IMR-90 (cell line): ENCODE measurements around the gene SRSF7. TPM values are rescaled to one million over a fixed set of nuclear protein-coding genes. Genes with fewer than 3 reads are reported as not detected.
"Not testable (repeated sequence)": the region's sequence is repeated elsewhere in the genome, so short reads cannot be mapped to it uniquely, and the experiment has no call there.

ENCODE experiments used
- ATAC-seq: fragments of 200-7000 bp; cut with Tn5 transposase; 2 replicates; pipeline ENCODE4 v1.9.1; 2020; ENCODE audit warnings: low read depth, mild to moderate bottlenecking, moderate library complexity
- BruUV-seq: library from RNA; stranded (reverse); fragments of 400-500 nt; replicated peaks from 2 replicates; lab custom pipeline; 2021; lab: Mats Ljungman, UMichigan
- CTCF ChIA-PET: fragments of 300-600 bp; formaldehyde crosslinking; extraction: SDS; loops from one replicate; lab custom pipeline; 2021; ENCODE audit warnings: antibody characterized with exemption; lab: Yijun Ruan, JAX
- POLR2A ChIA-PET: fragments of 300-600 bp; sonication (Branson Sonifier 250); formaldehyde crosslinking; loops from one replicate; lab custom pipeline; 2022; ENCODE audit warnings: antibody characterized with exemption; ENCODE audit not compliant: unreplicated experiment; lab: Charles Lee
- DNase-seq: peaks from one replicate; pipeline ENCODE4 v3.0.0; 2013
- H2AFZ ChIP-seq: replicated peaks from 2 replicates; pipeline ENCODE3; 2013; ENCODE audit warnings: low read length, mild to moderate bottlenecking; ENCODE audit not compliant: poor library complexity
- H2AK5ac ChIP-seq: 2 replicates; pipeline ENCODE4 v1.6.1; 2013; ENCODE audit warnings: low read depth, low read length, inconsistent platforms
- H2AK9ac ChIP-seq: replicated peaks from 2 replicates; pipeline ENCODE3; 2013; ENCODE audit warnings: mild to moderate bottlenecking, low read depth, low read length, moderate library complexity; ENCODE audit not compliant: poor library complexity
- H2BK120ac ChIP-seq: 2 replicates; pipeline ENCODE4 v1.6.1; 2013; ENCODE audit warnings: low read depth, low read length, inconsistent platforms
- H2BK15ac ChIP-seq: 3 replicates; pipeline ENCODE4 v1.6.1; 2013; ENCODE audit warnings: low read depth, low read length, inconsistent platforms
- H2BK20ac ChIP-seq: 2 replicates; pipeline ENCODE4 v1.6.1; 2013; ENCODE audit warnings: low read depth, mild to moderate bottlenecking, inconsistent platforms, low read length, moderate library complexity
- H2BK5ac ChIP-seq: 2 replicates; pipeline ENCODE4 v1.6.1; 2013; ENCODE audit warnings: mild to moderate bottlenecking, low read depth, low read length, inconsistent platforms; ENCODE audit not compliant: poor library complexity, severe bottlenecking
- H3K14ac ChIP-seq: replicated peaks from 2 replicates; pipeline ENCODE4 v1.6.1; 2013; ENCODE audit warnings: low read depth, low read length, inconsistent platforms
- H3K18ac ChIP-seq: 2 replicates; pipeline ENCODE4 v1.6.1; 2013; ENCODE audit warnings: low read depth, low read length, control low read depth
- H3K23ac ChIP-seq: 2 replicates; pipeline ENCODE4 v1.6.1; 2013; ENCODE audit warnings: low read depth, low read length, inconsistent platforms
- H3K27ac ChIP-seq: 2 replicates; pipeline ENCODE4 v1.5.1; 2013; ENCODE audit warnings: mild to moderate bottlenecking, control low read depth, low read length; ENCODE audit not compliant: insufficient read depth
- H3K27me3 ChIP-seq: 2 replicates; pipeline ENCODE4 v1.6.1; 2013; ENCODE audit warnings: low read length; ENCODE audit not compliant: control insufficient read depth, insufficient read depth
- H3K36me3 ChIP-seq: 2 replicates; pipeline ENCODE4 v1.6.1; 2013; ENCODE audit warnings: low read length, mixed read lengths; ENCODE audit not compliant: control insufficient read depth, insufficient read depth
- H3K4ac ChIP-seq: 2 replicates; pipeline ENCODE4 v1.6.1; 2013; ENCODE audit warnings: low read depth, low read length, inconsistent platforms
- H3K4me1 ChIP-seq: 2 replicates; pipeline ENCODE4 v1.6.1; 2013; ENCODE audit warnings: low read length, mixed read lengths; ENCODE audit not compliant: control insufficient read depth, insufficient read depth
- H3K4me2 ChIP-seq: 2 replicates; pipeline ENCODE4 v1.6.1; 2013; ENCODE audit warnings: low read depth, mild to moderate bottlenecking, control low read depth, low read length, moderate library complexity
- H3K4me3 ChIP-seq: 2 replicates; pipeline ENCODE4 v1.5.1; 2013; ENCODE audit warnings: low read depth, mild to moderate bottlenecking, control low read depth, low read length, moderate library complexity; ENCODE audit not compliant: insufficient read depth
- H3K56ac ChIP-seq: 2 replicates; pipeline ENCODE4 v1.6.1; 2013; ENCODE audit warnings: low read length, inconsistent platforms; ENCODE audit not compliant: insufficient read depth; ENCODE audit errors: extremely low read depth
- H3K79me1 ChIP-seq, 2 experiments: 2 replicates each; pipeline ENCODE4 v1.6.1; 2013; ENCODE audit warnings: low read length in 2 of 2, inconsistent platforms in 1 of 2, low read depth in 1 of 2
- H3K9ac ChIP-seq: 2 replicates; pipeline ENCODE4 v1.6.1; 2013; ENCODE audit warnings: low read depth, low read length, control low read depth
- H3K9me1 ChIP-seq: 2 replicates; pipeline ENCODE4 v1.6.1; 2013; ENCODE audit warnings: low read length, inconsistent platforms; ENCODE audit not compliant: insufficient read depth
- H3K9me3 ChIP-seq: 2 replicates; pipeline ENCODE4 v1.6.1; 2013; ENCODE audit warnings: low read length; ENCODE audit not compliant: control insufficient read depth, insufficient read depth
- H4K20me1 ChIP-seq: 2 replicates; pipeline ENCODE4 v1.6.1; 2013; ENCODE audit warnings: low read length, inconsistent platforms; ENCODE audit not compliant: insufficient read depth
- H4K5ac ChIP-seq: 2 replicates; pipeline ENCODE4 v1.6.1; 2013; ENCODE audit warnings: mild to moderate bottlenecking, low read depth, low read length, control low read depth
- H4K8ac ChIP-seq, 2 experiments: 2 replicates each; pipeline ENCODE4 v1.6.1; 2013; ENCODE audit warnings: low read depth in 2 of 2, low read length in 2 of 2, control low read depth in 1 of 2, inconsistent platforms in 1 of 2
- H4K91ac ChIP-seq: 2 replicates; pipeline ENCODE4 v1.6.1; 2013; ENCODE audit warnings: low read depth, low read length, inconsistent platforms; ENCODE audit not compliant: insufficient read depth
- WGBS, 2 experiments: methylation state at CpG; one replicate each; pipeline versions ENCODE4 v1.1.5 to v1.1.7; 2013; ENCODE audit warnings: missing lambda C conversion rate in 2 of 2; ENCODE audit not compliant: insufficient read length in 1 of 2; ENCODE audit errors: extremely low coverage in 2 of 2; 5-methylcytosine and 5-hydroxymethylcytosine counted together
- dilution Hi-C: fragments of 300-500 bp; cut with HindIII; formaldehyde crosslinking; loops from one replicate; pipeline ENCODE4 v1.14.3; 2018; ENCODE audit warnings: low sequenced_read_pairs; ENCODE audit not compliant: unreplicated experiment
- in situ Hi-C: fragments of 300-500 bp; cut with MboI; formaldehyde crosslinking; loops from 3 replicates; pipeline ENCODE4 v1.14.3; 2019; ENCODE audit warnings: low sequenced_read_pairs, inconsistent platforms, mixed read lengths
- intact Hi-C: fragments of 100-400 bp; cut with micrococcal nuclease; formaldehyde crosslinking; loops from 2 replicates; pipeline ENCODE4 v1.10.0; 2022
- polyA plus RNA-seq, 3 experiments: library from polyadenylated mRNA; depleted of rRNA; stranded (reverse); fragments of >200 nt; gene quantifications; 2 replicates each; pipeline ENCODE4 v1.2.3, GENCODE V29; 2012; ENCODE audit warnings: low replicate concordance in 1 of 3
- total RNA-seq: library from RNA; depleted of rRNA; stranded (reverse); fragments of >200 nt; gene quantifications from 2 replicates; pipeline ENCODE4 v1.2.3, GENCODE V29; 2012

SRSF7 gene
- total and polyA plus RNA-seq, 2 of the 4 experiments (the other 2 are of a cell fraction), result 148 to 191 TPM

DNA sequence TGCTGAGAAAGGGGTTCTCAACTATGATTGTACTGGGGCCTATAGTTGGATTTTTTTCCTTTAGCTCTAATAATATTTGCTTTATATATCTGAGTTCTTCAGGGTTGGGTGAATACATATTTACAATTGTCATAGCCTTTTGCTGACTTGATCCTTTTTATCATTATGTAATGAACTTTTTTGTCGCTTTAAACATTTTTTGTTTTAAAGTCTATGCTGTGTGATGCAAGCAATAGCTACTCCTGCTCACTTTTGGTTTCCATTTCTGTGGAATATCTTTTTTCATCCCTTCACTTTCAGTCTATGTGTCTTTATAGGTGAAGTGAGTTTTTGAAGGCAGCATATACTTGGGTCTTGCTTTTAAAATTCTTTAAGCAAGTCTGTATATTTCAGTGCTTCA, 36.2 kb downstream of the SRSF7 start:
- H4K91ac ChIP-seq, H3K27me3 ChIP-seq, H3K9me3 ChIP-seq, H3K79me1 ChIP-seq, H3K56ac ChIP-seq, in situ Hi-C loops, BruUV-seq, H2AFZ ChIP-seq, H2BK120ac ChIP-seq, intact Hi-C loops, H3K23ac ChIP-seq, H4K5ac ChIP-seq, H3K4me2 ChIP-seq, dilution Hi-C loops, H3K36me3 ChIP-seq, DNase-seq, H3K4ac ChIP-seq, H2BK15ac ChIP-seq, H2BK20ac ChIP-seq, H3K9ac ChIP-seq, H3K4me1 ChIP-seq, H2AK9ac ChIP-seq, ATAC-seq, H4K20me1 ChIP-seq, H2BK5ac ChIP-seq, H4K8ac ChIP-seq, H3K4me3 ChIP-seq, H2AK5ac ChIP-seq, H3K27ac ChIP-seq, H3K14ac ChIP-seq: not testable (repeated sequence)
- POLR2A ChIA-PET, result interaction anchor here (0.6 kb wide), 1 partner anchor 37 kb away, joined by 3 read pairs; no protein-coding TSS in a partner anchor
- no CpG with 5 or more reads among the region's 1 CpG for WGBS, 2 experiments
- CTCF ChIA-PET, result interaction anchor here (1.3 kb wide), 1 partner anchor 114 kb away, joined by 6 read pairs; no protein-coding TSS in a partner anchor
- Histone ChIP-seq H3K18ac (peak overlapping the region; percentile 43; the same call in 1 of the 2 replicates), H3K9me1 (0 out of 2 replicates have a peak, but pooled peaks cover 12% of the 10 kb centered on the region)
